Activated gamma-delta T cell (primary cell): ENCODE measurements around the gene PHF21A.
"Not testable (repeated sequence)": the region's sequence is repeated elsewhere in the genome, so short reads cannot be mapped to it uniquely, and the experiment has no call there.

Experiments used
- DNase-seq: peaks from one replicate; lab custom pipeline; 2025; lab: John Stamatoyannopoulos, UW

The PHF21A gene

DNA sequence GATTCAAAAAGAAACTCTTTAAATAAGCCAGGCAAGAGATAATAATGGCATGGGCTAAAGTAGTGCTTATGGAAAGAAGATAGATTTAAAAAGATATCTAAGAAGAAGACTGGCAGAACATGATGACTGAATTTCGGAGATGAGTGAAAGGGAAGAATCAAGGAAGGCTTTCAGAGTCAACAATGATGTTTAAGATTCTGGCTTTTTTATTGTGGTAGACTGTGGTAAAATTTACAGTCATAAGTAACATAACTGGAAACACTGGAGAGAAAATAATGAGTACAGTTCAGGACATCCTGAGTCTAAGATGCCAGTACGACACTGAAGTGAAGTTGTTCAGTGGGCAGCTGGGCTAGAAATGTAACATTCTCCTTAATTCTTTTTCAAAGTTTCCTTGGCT lies 85.2 kb downstream of the PHF21A start:
- DNase-seq, result no peak

- no peak for DNase-seq
Observed at GRCh38 chr11:46034041-46034440, 87.2 kb downstream of the PHF21A start.

- DNase-seq, result no peak
Observed at GRCh38 chr11:46026606-46027293, 94.5 kb downstream of the PHF21A start.

DNA sequence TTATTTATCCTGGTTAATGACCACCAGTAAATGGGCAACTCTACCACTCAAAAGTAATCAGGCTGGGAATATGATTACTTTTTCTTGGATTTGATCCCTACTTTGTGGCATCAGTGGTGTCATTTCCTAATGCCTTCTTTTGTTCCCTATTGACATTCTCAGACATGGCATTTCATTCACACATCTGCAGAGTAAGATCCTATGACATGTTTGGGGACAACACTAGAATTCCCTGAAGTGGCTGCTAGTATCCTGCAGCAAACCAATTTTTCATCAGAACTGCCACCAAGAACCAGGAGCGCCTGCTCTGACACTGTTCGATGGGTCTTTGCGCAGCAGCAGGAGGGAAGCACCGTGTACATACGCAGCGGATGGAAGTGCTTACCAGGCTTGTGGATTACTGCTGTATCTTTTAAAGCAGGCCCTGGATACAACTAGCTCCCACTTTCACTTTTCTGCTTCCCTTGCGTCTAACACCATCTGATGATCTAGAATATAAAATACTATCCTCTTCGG lies 101.1 kb downstream of the PHF21A start:
- no peak for DNase-seq

- no peak for DNase-seq
Observed at GRCh38 chr11:46018651-46019050, 102.6 kb downstream of the PHF21A start.

DNA sequence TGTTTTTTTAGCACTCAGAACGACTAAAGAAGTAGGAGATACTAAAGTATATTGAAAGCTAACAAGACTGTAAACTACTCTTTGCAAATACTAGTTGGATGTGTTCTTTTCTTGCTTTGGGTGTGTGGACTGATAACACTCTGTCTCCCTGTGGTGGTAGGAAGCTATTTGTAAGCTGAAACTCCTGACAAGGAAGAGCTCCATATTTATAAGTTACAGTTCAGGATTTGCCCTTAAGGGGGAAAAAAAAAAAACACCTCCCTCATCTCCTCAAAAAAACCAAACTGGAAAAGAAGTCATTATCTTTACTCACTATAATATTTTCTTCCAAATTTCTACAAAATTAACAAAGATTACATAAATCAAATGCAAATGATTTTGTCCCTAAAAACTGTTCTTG lies 103.9 kb downstream of the PHF21A start:
- no peak for DNase-seq

- DNase-seq, result no peak
Observed at GRCh38 chr11:46015941-46016340, 105.3 kb downstream of the PHF21A start.

- not testable (repeated sequence) for DNase-seq
Observed at GRCh38 chr11:46014168-46014567, 107.1 kb downstream of the PHF21A start.

DNA sequence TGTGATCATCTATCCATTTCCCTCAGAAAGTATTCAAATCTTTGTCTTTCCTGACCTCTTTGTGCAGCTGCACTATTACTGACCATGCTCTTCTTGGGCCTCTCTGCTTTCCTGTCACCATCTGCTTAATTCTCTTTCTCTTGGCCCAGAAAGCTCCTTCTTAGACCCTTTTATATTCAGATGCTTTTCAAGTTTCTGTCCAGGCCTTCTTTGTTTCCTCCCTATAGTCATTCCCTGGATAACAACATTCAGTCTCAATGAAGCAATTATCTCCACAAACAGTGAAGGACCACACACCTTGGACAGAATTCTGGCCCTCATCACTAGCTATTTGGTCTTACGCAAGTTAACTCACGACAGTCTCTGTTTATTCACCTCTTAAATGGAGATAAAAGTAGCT lies 109.1 kb downstream of the PHF21A start:
- no peak for DNase-seq

DNA sequence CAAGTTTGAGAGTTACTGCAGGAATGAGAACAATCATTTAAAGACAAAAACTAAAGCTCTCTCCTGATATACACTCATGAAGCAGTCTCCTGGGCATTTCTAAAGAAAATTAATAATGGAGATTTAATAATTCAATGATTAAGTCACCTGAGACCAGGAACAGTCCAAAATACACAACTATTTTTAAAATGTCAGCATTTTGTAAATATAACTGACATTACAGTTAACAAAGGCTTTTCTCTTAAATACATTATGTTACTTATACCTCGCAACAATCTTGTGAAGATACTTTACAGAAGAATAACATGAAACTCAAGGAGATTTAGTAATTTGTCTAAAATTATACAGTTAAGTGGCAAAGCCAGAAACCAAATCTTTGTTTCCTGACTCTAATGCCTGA lies 111.2 kb downstream of the PHF21A start:
- DNase-seq, result no peak

GRCh38 chr11:46009647-46010046 lies 111.6 kb downstream of the PHF21A start:
- DNase-seq, result no peak

GRCh38 chr11:46006418-46007070 lies 114.7 kb downstream of the PHF21A start:
- DNase-seq, result no peak

GRCh38 chr11:46003572-46003971 lies 117.7 kb downstream of the PHF21A start:
- no peak for DNase-seq

DNA sequence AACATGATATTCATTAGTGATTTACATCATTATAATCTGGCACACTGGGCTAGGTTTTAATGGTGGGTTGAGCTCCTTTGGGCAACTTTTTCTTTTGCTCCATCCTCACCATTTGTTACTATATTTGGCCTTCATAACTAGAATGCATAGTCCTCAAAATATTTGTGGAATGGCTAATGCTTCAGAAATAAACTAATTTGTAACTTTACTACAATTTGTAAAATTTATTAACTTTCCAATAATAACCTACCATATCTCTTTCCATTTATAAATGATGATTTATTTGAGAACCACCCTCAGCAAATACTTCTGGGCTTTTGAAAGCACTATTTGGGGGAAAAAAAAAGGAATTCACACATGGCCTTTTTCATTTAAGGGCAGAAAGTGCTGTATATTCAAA lies 119.1 kb downstream of the PHF21A start:
- DNase-seq, result no peak

DNA sequence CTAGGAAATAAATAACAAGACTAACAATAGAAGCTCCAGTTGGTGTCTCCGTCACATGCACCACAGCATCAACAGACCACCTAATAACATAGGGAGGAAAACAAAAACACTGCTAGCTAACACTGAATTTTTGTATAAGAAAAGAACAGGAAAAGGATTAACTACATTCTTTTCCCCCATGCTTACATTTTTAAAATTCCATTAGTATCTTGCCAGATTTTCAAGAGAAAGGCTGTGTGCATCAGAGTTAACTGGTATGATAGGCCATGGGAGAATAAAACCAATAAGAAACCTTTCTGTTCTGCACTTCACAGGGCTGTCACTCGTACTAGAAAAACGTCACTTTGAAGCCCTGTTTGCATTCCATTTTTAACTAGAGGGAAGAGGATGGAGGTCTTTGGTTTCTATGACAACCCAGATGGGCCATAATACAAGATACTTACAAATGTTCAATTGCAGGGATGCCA lies 119.8 kb downstream of the PHF21A start:
- DNase-seq, result no peak

DNA sequence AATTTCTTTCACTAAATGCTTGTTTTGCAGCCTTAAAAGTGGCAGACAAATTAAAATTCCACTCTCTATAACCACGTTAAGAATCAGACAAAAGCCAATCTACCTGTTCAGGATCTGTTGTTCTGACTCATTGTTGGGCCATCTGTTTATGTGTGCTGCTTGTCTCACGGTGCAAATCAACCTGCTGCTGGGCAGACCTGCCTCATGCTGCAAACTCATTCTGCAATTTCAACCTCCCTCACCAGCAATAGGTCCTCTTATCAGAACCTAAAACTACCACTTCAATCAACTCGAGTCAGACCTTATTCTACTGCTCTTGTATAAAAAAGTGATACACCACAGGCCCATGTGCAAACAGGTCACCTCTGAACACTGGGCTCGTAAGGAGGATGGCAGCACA lies 123.7 kb downstream of the PHF21A start:
- no peak for DNase-seq

DNA sequence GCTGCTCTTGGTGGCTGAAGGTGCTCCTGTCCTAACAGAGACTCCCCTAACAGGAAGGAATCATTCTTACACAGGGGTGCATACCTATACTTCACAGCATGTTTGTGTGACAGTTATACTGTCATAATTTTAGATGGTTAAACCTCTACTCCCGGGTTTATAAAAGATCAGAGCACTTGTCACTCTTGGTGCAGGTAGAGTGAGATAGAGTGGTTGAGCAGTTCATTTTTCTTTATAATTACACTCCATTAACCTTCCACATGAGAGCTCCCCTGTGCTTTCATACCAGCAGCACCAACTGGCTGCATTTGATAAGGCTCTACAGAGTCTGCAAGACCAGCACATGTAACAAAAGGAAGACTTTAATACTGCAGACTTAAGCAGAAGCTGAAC lies 125.9 kb downstream of the PHF21A start:
- no peak for DNase-seq

- no peak for DNase-seq
Observed at GRCh38 chr11:45994371-45995341, 126.6 kb downstream of the PHF21A start.

DNA sequence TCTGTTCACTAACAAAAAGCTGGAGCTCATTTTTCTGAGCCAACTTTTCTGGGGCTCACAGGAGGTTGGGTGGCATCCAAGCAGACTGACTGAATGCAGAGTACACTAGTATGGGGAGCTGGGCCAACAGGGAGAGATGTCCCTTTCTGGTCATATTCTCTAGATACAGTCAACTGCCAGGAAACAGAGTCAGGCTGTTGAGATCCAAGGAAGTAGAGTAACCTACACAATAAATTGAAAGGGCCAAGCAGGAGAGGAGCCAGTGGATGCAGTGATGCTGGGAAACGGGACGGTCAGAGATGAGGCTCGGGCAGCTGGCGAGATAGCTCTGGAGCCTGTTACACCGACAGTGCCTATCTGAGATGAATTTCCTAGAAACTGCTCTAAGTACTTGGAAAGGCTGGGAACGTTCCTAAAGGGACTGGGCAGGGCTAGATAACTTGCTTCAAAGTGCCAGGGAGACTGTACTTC lies 127.7 kb downstream of the PHF21A start:
- no peak for DNase-seq

DNA sequence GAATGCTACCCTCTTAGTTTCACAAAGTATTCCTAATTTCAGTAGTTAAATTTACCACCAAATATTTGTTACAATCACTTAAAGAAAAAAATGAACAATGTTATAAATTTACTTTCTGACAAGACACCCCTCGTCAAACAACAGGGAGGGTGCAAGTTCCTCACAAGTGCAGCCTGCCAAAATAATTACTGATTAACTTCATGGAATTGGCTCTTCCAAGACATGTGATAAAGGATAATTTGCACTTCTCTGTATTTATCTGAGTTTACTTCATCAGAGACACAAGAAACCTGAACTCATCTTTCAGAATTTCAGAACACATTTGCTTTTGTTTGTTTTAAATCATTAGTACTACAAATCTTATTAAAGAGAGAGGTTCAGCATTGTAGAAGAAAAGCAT lies 132.3 kb downstream of the PHF21A start:
- no peak for DNase-seq

DNA sequence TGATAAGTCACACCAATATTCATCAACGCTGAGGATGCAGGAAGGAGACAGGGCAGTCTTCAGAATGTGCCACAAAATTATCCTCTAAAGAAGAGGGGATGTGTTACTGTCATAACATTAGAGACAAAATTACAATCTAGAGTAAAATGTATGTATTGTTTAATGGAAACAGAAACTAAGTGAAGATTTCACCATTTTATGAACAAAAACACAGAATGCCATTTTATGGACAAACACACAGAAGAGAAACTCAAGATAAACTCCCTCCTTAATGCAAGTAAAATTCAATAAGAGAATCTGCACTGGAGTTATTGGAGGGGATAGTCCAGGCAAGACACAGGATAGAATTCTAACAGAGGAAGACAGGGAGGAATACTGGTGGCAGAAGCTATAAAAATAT lies 136.0 kb downstream of the PHF21A start:
- DNase-seq, result no peak

DNA sequence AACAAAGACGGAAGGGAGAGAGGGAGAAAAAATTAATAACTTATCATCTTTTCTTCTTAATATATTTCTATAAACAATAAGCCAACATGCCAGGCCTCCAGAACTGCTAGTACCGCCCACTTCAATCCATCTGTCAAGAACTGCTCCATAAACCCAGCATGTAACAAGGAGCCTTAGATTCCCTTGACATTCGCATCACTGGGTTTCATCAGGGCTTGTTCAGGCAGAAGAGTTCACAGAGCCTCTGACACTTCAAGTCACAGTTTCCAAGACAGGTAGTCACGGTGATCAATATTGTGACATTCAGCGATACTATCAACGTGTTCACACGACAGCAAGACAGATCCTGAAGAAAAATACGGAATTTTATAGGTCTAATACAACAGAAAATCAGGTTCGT lies 137.1 kb downstream of the PHF21A start:
- DNase-seq, result no peak
